OCI-LY1 (cell line): ENCODE measurements around the gene FGD1.

Experiments used
- H2AFZ ChIP-seq: fragments of 200-600 bp; sonication (generic), shearing (Covaris generic); 2 replicates; pipeline ENCODE4 v1.6.0; 2014; ENCODE audit warnings: antibody characterized with exemption, mild to moderate bottlenecking, low read length
- H3F3A ChIP-seq: fragments of 200-600 bp; sonication (generic), shearing (Covaris generic); 2 replicates; pipeline ENCODE4 v1.6.0; 2014; ENCODE audit warnings: mild to moderate bottlenecking, antibody characterized with exemption, low read length, moderate library complexity; ENCODE audit not compliant: insufficient read depth
- H3K27ac ChIP-seq: fragments of 200-600 bp; sonication (generic); 2 replicates; pipeline ENCODE4 v1.5.1; 2014; ENCODE audit warnings: low read length, mixed run types, mild to moderate bottlenecking, low read depth; ENCODE audit not compliant: poor library complexity, severe bottlenecking
- H3K27me3 ChIP-seq: fragments of 200-600 bp; sonication (generic); 2 replicates; pipeline ENCODE4 v1.6.0; 2014; ENCODE audit warnings: antibody characterized with exemption, mild to moderate bottlenecking, low read length, moderate library complexity; ENCODE audit not compliant: insufficient read depth
- H3K36me3 ChIP-seq: fragments of 200-600 bp; sonication (generic); 2 replicates; pipeline ENCODE4 v1.6.1; 2014; ENCODE audit warnings: mild to moderate bottlenecking, antibody characterized with exemption, low read length, moderate library complexity, mixed read lengths; ENCODE audit not compliant: insufficient read depth
- H3K4me1 ChIP-seq: fragments of 200-600 bp; sonication (generic); 2 replicates; pipeline ENCODE4 v1.5.1; 2014; ENCODE audit warnings: mild to moderate bottlenecking, low read length, moderate library complexity; ENCODE audit not compliant: insufficient read depth, severe bottlenecking
- H3K4me2 ChIP-seq: fragments of 200-600 bp; sonication (generic), shearing (Covaris generic); 2 replicates; pipeline ENCODE4 v1.6.1; 2014; ENCODE audit warnings: low read length
- H3K4me3 ChIP-seq: fragments of 200-600 bp; sonication (generic); 2 replicates; pipeline ENCODE4 v1.5.1; 2014; ENCODE audit warnings: low read length, low read depth, mild to moderate bottlenecking, mixed read lengths; ENCODE audit not compliant: poor library complexity, severe bottlenecking
- H3K79me2 ChIP-seq: fragments of 200-600 bp; shearing (Covaris generic); 2 replicates; pipeline ENCODE4 v1.6.1; 2016; ENCODE audit warnings: mixed run types, low read length, mixed read lengths; ENCODE audit not compliant: insufficient read depth
- H3K9ac ChIP-seq: fragments of 200-600 bp; sonication (generic), shearing (Covaris generic); 2 replicates; pipeline ENCODE4 v1.6.1; 2014; ENCODE audit warnings: mild to moderate bottlenecking, low read length, mixed read lengths
- H3K9me2 ChIP-seq: fragments of 200-600 bp; sonication (generic), shearing (Covaris generic); 2 replicates; pipeline ENCODE4 v1.6.1; 2014; ENCODE audit warnings: low read depth, mild to moderate bottlenecking, low read length, mixed read lengths
- H3K9me3 ChIP-seq: fragments of 200-600 bp; shearing (Covaris generic); 2 replicates; pipeline ENCODE4 v1.6.1; 2014; ENCODE audit warnings: low read length, mixed read lengths
- H4K20me1 ChIP-seq: fragments of 200-600 bp; sonication (generic), shearing (Covaris generic); 2 replicates; pipeline ENCODE4 v1.6.0; 2016; ENCODE audit warnings: mild to moderate bottlenecking, low read length; ENCODE audit not compliant: insufficient read depth
- CTCF ChIP-seq: fragments of 200-600 bp; sonication (generic), shearing (Covaris generic); IDR thresholded peaks from 2 replicates; pipeline ENCODE4 v1.5.1; 2017; ENCODE audit warnings: mild to moderate bottlenecking, antibody characterized with exemption, low read length, moderate library complexity, mixed read lengths
- EZH2 ChIP-seq: fragments of 200-600 bp; sonication (generic), shearing (Covaris generic); IDR thresholded peaks from 2 replicates; pipeline ENCODE4 v1.8.0; 2017; ENCODE audit warnings: borderline replicate concordance, mixed run types, mild to moderate bottlenecking, antibody characterized with exemption, low read length, moderate library complexity, mixed read lengths

Gene FGD1

GRCh38 chrX:54427837-54428424, 68.1 kb downstream of the FGD1 start:
- H3K9ac ChIP-seq: no peak overlapping the region
- TF ChIP-seq CTCF: no peak
- TF ChIP-seq EZH2: no peak
- H3F3A ChIP-seq: no peaks in the 10 kb centered on the region
- no peaks in the 10 kb centered on the region for H3K36me3 ChIP-seq
- no peak overlapping the region for H3K4me2 ChIP-seq
- no peaks in the 10 kb centered on the region for H3K79me2 ChIP-seq
- no peaks in the 10 kb centered on the region for H3K9me3 ChIP-seq
- H3K4me1 ChIP-seq: no peaks in the 10 kb centered on the region
- H3K4me3 ChIP-seq: no peak overlapping the region
- no peaks in the 10 kb centered on the region for H4K20me1 ChIP-seq
- H3K27me3 ChIP-seq: no peaks in the 10 kb centered on the region
- H3K27ac ChIP-seq: no peak overlapping the region
- H3K9me2 ChIP-seq: no peaks in the 10 kb centered on the region
- H2AFZ ChIP-seq: no peak overlapping the region

DNA sequence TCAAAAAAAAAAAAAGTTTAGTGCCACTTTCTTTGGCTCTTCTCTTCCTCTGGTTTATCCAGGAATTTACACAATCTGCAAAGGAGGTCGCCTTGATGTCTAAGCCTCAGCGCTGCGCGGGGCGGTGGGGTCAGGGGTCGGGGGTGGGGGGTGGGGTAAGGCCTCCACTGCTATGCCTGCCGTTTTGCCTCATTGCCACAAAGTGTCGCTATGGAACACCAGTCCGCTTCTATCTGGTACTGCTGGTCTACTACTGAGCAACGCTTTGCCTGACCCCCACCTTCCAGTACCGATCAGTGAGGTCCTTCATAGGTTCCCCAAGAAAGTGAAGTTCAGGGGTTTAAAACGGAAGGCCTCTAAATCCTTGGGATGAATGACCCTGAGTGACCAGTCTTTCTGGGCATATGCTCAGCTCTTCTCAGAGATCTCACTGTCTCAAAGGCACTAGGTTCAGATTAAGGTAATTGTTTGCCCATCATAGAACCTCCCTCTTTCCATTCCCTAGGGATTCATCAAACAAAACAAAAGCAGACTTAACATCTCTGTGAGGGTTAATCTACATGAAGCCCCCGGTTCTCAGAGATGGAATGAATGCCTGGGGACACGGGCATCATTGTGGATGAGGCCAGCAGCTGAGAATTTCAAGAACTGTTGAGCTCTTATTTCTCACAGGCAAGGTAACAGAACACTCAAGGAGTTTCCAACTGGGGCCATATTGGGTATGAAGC, 72.7 kb downstream of the FGD1 start:
- Histone ChIP-seq H4K20me1 (no peaks in the 10 kb centered on the region), H3K4me1 (no peaks in the 10 kb centered on the region), H3K36me3 (no peaks in the 10 kb centered on the region), H3K27me3 (no peaks in the 10 kb centered on the region), H3K9me3 (no peaks in the 10 kb centered on the region), H2AFZ (no peak overlapping the region), H3K4me3 (no peak overlapping the region), H3K9me2 (no peaks in the 10 kb centered on the region), H3K27ac (no peak overlapping the region), H3K9ac (no peak overlapping the region), H3K4me2 (no peak overlapping the region), H3F3A (no peaks in the 10 kb centered on the region), H3K79me2 (no peaks in the 10 kb centered on the region)
- no peak for TF ChIP-seq EZH2
- peak; percentile 22; the same call in 1 of the 2 replicates for TF ChIP-seq CTCF

GRCh38 chrX:54422168-54422567, 73.9 kb downstream of the FGD1 start:
- Histone ChIP-seq H2AFZ (no peak overlapping the region), H3K79me2 (no peaks in the 10 kb centered on the region), H4K20me1 (no peaks in the 10 kb centered on the region), H3K4me1 (no peaks in the 10 kb centered on the region), H3K9ac (no peak overlapping the region), H3K4me3 (no peak overlapping the region), H3F3A (no peaks in the 10 kb centered on the region), H3K27ac (no peak overlapping the region), H3K27me3 (no peaks in the 10 kb centered on the region), H3K9me3 (no peaks in the 10 kb centered on the region), H3K4me2 (no peak overlapping the region), H3K9me2 (no peaks in the 10 kb centered on the region), H3K36me3 (no peaks in the 10 kb centered on the region)
- TF ChIP-seq EZH2 (no peak), CTCF (no peak)
